GM21529 (cell line): ENCODE data around the gene ASPSCR1.

ENCODE experiments used
- ATAC-seq: cut with Tn5 transposase; IDR thresholded peaks from one replicate; pipeline ENCODE4 v1.9.1; 2021; ENCODE audit not compliant: unreplicated experiment

ASPSCR1 gene, protein sequence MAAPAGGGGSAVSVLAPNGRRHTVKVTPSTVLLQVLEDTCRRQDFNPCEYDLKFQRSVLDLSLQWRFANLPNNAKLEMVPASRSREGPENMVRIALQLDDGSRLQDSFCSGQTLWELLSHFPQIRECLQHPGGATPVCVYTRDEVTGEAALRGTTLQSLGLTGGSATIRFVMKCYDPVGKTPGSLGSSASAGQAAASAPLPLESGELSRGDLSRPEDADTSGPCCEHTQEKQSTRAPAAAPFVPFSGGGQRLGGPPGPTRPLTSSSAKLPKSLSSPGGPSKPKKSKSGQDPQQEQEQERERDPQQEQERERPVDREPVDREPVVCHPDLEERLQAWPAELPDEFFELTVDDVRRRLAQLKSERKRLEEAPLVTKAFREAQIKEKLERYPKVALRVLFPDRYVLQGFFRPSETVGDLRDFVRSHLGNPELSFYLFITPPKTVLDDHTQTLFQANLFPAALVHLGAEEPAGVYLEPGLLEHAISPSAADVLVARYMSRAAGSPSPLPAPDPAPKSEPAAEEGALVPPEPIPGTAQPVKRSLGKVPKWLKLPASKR

GRCh38 chr17:81977211-81977808 is at the start of gene ASPSCR1:
Gene ASPSCR1 (plus strand): TSS chr17:81977629. CDS start chr17:81977647, 18 bp downstream.
- ATAC-seq = peak; percentile 80

GRCh38 chr17:81927653-81928543 is 49.5 kb upstream of the ASPSCR1 start, which contains the start of gene MAFG:
Gene MAFG (minus strand): TSS chr17:81927735. CDS start chr17:81923185, 4,550 bp downstream.
- peak; percentile 54 for ATAC-seq

GRCh38 chr17:81928544-81929252 is 48.7 kb upstream of the ASPSCR1 start:
- no peak for ATAC-seq

DNA sequence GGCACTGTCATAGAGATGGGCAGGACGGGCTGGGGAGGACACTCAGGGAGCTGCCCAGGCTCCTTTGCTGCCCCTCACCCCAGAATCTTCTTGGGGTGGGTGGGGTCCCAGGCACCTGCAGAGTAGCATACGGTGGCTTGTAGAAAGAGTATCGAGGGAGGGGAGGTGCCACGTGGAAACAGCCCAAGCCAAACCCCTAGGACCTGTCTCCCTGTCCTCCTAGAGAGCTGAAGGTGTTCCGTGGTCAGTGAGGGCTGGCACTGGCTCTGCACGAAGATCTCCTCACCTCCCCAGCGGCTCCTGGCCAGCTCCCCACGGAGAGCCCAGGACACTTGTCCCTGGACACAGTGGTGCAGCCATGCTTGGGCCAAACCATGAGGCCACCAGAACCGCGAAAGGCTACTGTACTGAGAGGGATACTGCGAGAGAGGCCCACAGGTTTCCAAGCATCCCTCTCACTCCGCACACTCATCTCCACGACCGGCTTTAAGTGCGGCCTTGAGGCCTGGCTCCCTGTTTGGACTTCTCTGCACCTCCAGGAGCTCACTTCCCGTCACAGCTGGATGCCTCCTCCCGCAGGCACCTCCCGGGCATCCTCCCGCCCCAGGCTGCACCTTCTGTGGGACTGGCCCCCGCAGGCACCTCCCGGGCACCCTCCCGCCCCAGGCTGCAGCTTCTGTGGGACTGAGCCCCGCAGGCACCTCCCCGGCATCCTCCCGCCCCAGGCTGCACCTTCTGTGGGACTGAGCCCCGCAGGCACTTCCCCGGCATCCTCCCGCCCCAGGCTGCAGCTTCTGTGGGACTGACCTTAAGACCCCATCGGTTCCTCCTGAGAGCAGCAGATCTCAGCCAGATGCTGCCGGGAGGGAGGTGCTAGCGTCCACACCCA is 47.9 kb upstream of the ASPSCR1 start:
- no peak for ATAC-seq

- ATAC-seq = no peak
Observed at GRCh38 chr17:81930142-81931125, 47.0 kb upstream of the ASPSCR1 start.

DNA sequence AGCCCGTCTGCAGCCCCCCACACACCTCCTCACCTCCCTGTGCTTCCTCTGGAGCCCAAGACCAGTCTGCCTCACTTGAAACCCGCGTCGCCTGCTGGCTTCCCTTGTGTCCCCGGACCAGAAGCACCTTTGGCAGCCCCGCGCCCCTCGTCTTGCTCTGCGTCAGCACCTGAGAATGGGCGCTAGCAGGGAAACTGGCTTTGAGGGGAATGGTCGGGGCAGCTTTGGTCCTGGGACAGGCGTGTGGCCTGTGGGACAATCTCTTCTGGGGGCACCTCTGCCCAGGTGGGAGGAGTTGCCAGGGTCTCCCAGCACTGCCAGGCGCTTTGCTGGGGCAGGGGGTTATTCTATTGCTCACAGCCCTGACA is 46.3 kb upstream of the ASPSCR1 start:
- ATAC-seq = no peak

DNA sequence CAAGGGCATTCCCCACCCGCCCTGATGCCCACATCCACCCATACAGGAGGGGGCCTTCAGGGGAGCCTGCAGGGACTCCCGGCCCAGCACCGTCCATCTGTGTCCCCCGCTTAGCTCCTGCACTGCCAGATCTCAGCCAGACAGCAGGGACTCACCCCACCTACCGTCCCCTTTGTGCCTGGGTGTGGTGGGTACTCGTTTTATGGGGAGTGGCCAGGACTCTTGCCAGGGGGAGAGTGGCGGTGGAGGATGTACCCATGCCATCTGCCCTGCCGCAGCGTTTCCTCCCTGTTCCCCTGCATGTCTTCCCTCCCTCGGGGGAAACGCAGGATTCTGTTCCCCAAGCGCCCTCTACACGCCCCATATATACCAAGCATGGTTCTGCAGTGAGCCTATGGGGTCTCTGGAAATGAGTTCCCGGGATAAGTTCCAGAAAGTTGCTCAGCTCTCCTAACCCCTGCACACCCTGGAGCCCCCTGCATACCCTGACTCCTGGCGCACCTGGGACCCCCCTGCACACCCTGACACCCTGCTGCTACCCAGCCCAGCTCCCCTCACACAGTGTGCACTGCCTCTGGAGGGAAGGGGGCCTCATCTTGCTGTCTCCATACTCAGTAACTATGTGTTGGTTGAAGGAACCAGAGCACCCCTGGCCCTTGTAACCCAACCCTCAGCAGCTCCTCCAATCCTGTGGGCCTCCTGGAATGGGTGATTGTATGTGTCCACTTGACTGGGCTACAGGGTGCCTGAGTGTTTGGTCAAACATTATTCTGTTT is 45.7 kb upstream of the ASPSCR1 start:
- no peak for ATAC-seq

DNA sequence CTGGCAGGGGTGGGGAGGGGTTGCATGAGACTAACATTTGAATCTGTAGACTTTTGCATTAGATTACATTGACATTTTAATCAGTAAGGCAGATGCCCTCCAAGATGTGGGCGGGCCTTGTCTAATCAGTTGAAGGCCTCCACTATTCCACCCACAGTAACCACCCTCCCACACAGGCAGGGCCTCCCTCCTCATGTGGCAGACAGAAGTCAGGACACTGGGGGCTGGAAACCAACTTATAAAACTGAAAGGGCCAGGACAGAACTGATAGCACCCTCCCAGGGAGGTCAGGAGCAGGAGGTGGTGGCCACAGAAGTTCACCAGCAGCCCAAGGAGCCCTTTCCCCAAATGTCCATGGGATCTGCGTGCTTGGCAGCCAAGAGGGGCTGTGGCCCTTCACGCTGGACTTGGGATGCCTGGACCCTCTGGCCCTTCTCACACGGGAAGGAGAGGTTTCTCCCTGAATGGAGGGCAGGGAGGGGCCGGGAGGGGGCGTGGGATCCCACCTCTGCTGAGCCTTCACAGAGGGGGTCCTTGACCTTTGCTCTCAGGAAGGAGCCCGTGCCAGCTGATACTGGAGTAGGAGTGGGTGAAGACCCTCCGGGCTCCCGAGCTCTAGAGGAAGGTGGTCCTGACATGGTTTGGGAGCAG is 45.0 kb upstream of the ASPSCR1 start:
- no peak for ATAC-seq

- no peak for ATAC-seq
Observed at GRCh38 chr17:81933178-81933699, 44.2 kb upstream of the ASPSCR1 start.

DNA sequence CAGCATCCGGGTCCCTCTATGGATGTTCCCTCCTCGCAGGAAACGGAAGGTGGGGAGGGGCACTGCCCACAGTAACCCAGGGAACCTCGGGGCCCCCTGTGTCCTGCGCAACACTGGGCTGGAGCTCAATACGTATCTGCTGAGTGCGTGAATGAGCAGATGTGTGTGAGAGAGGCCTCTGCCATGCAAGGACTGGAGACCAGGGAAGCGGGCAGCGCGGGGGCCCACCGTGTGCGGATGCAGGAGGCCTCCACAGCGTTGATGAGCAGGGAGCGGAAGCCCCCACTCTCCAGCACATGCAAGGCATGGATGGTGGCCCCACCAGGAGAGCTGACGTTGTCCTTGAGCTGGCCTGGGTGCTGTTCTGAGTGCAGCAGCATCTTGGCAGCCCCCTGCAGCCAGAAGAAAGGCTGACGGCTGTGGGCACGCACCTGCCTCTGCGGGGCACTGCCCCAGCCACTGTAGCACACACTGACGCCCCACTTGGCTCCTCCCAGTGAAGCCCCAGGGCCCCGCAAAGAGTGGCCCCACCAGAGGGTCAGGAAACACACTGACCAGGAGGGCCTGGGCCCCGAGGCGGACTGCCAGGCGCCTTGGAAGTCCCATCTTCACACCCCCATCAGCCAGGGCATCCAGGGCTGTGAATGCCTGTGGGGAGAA is 43.2 kb upstream of the ASPSCR1 start:
- ATAC-seq = no peak

- no peak for ATAC-seq
Observed at GRCh38 chr17:81934850-81935708, 42.4 kb upstream of the ASPSCR1 start.

GRCh38 chr17:81935709-81936084 is 41.7 kb upstream of the ASPSCR1 start:
- ATAC-seq = no peak

- ATAC-seq = no peak
Observed at GRCh38 chr17:81939218-81939617, 38.2 kb upstream of the ASPSCR1 start.

DNA sequence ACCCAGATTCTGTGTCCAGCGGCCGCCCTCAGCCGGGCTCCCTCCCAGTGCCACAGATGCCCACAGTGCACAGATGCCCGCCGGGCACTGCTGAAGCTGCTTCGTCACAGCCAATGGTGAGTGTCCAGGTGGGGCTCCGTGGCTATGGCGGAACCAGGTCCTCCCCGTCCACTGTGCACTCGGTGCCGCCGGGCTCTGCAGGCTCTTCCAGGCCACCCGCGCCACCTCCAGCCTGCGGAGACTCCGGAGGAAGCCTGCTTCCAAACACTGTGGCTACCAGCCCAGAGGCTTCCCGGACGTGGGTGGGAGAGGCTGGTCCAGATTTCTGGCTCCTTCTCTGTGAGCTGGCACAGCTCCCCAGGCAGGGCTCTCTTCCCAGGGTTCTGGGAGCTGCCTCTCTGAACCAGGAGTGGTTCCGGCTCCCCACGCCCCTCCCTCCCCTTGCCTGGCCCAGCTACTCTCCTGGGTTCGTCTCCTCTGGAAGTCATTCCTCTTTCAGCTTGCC is 37.5 kb upstream of the ASPSCR1 start:
- no peak for ATAC-seq
